Vagina (tissue), 2 donors: ENCODE data around the gene SLC25A10.

ENCODE experiments used
- CTCF ChIP-seq, 3 experiments: fragments of 450-650 bp in 2 of 3; fragments of 200-600 bp in 1 of 3; sonication (generic) in 1 of 3; IDR thresholded peaks; one replicate each; pipeline ENCODE4 v1.5.1; 2017 to 2019; ENCODE audit warnings: antibody characterized with exemption in 3 of 3, mild to moderate bottlenecking in 2 of 3, moderate library complexity in 2 of 3
- POLR2AphosphoS5 ChIP-seq, 2 donors: sonication (generic); formaldehyde crosslinking; IDR thresholded peaks; one replicate each; pipeline ENCODE4 v1.9.0; 2017; ENCODE audit warnings: antibody characterized with exemption in 2 of 2, mild to moderate bottlenecking in 2 of 2, low read depth in 1 of 2; ENCODE audit not compliant: insufficient read depth in 1 of 2

GRCh38 chr17:81725439-81725838 lies 13.4 kb downstream of the SLC25A10 start:
- TF ChIP-seq POLR2AphosphoS5 (IDR thresholded peaks at IDR 0.05; ENCODE audit: insufficient read depth in 1 of 2, low read depth in 1 of 2) (no peak), CTCF (IDR thresholded peaks at IDR 0.05) (no peak)
